ENCODE measurements around the gene CAPG. TPM values are rescaled to one million over a fixed set of nuclear protein-coding genes. Genes with fewer than 3 reads are reported as not detected.
"Not testable (repeated sequence)": the region's sequence is repeated elsewhere in the genome, so short reads cannot be mapped to it uniquely, and the experiment has no call there.

Gene CAPG
- total RNA-seq, 1 donor from 2014 or later = 701 TPM

DNA sequence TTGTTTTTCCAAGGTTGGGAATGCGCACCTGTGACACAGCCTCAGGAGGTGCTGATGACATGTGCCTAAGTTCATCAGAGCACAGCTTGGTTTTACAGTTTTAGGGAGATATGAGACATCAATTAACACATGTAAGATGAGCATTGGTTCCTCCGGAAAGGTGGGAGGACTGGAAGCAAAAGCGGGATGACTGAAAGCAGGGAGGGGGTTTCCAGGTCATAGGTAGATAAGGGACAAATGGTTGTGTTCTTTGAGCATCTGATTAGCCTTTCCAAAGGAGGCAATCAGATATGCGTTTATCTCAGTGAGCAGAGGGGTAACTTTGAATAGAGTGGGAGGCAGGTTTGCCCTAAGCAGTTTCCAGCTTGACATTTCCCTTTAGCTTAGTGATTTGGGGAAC, 26.3 kb downstream of the CAPG start:
- FAIRE-seq (no peak), DNase-seq (ENCODE audit: low read depth) (no peak)
- Histone ChIP-seq H3K27me3 (ENCODE audit: control insufficient read depth, insufficient read depth, low read length) (no peaks in the 10 kb centered on the region), H3K4me3 (ENCODE audit: low read depth, low read length) (no peak overlapping the region), H3K36me3 (ENCODE audit: control insufficient read depth, insufficient read depth, low read length) (no peaks in the 10 kb centered on the region)
- no peak for TF ChIP-seq CTCF (IDR thresholded peaks at IDR 0.05; ENCODE audit: insufficient read depth, low read length, severe bottlenecking)

DNA sequence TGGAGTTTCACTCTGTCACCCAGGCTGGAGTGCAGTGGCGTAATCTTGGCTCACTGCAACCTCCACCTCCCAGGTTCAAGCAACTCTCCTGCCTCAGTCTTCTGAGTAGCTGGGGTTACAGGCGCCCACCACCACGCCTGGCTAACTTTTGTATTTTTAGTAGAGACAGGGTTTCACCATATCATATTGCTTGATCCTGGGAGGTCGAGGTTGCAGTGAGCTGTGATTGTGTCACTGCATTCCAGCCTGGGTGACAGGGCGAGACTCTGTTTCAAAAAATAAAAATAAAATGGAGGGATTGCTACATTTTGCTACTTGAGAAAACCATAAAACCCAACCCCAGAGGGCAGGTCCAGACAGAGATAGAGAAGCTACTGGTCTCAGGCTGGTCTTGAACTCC, 27.0 kb downstream of the CAPG start:
- not testable (repeated sequence) for FAIRE-seq; H3K4me3 ChIP-seq (ENCODE audit: low read depth, low read length); H3K36me3 ChIP-seq (ENCODE audit: control insufficient read depth, insufficient read depth, low read length); H3K27me3 ChIP-seq (ENCODE audit: control insufficient read depth, insufficient read depth, low read length); DNase-seq (ENCODE audit: low read depth)

DNA sequence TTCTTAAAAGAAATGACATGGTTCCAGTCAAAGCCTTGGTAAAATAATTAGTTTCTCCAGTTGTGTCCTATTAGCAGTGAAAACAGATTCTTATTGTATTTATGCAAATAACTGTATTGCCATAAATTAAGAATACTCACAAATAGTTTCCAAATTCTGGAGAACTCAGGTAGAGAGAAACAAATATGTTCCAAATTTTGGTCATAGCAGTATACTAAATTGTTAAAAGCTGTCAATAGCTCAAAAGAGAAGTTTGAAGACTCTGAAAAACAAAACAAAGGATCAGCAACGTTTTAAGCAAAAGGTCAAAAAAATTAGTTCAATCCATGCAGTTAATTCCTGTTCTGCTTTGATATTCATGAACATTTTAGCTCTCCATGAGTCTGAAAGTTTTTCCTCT, 30.1 kb downstream of the CAPG start:
- H3K4me3 ChIP-seq (ENCODE audit: low read depth, low read length) = no peak overlapping the region
- DNase-seq (ENCODE audit: low read depth) (no peak), FAIRE-seq (no peak)
- H3K36me3 ChIP-seq (ENCODE audit: control insufficient read depth, insufficient read depth, low read length) = peaks cover 2% of the 10 kb centered on the region
- TF ChIP-seq CTCF (IDR thresholded peaks at IDR 0.05; ENCODE audit: insufficient read depth, low read length, severe bottlenecking) = no peak
- H3K27me3 ChIP-seq (ENCODE audit: control insufficient read depth, insufficient read depth, low read length) = no peaks in the 10 kb centered on the region

DNA sequence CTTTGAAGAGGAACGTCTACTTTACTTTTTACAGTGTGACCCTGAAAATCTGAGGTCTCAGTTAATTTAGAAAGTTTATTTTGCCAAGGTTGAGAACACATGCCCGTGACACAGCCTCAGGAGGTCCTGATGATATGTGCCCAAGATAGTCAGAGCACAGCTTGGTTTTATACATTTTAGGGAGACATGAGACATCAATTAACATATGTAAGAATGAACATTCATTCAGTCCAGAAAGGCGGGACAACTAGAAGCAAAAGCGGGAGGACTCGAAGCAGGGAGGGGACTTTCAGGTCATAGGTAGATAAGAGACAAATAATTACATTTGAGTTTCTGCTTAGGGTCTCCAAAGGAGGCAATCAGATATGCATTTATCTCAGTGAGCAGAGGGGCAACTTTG, 31.9 kb downstream of the CAPG start:
- Histone ChIP-seq H3K4me3 (ENCODE audit: low read depth, low read length) (no peak overlapping the region), H3K36me3 (ENCODE audit: control insufficient read depth, insufficient read depth, low read length) (peaks cover 2% of the 10 kb centered on the region), H3K27me3 (ENCODE audit: control insufficient read depth, insufficient read depth, low read length) (no peaks in the 10 kb centered on the region)
- FAIRE-seq (no peak), DNase-seq (ENCODE audit: low read depth) (no peak)
- no peak for TF ChIP-seq CTCF (IDR thresholded peaks at IDR 0.05; ENCODE audit: insufficient read depth, low read length, severe bottlenecking)

DNA sequence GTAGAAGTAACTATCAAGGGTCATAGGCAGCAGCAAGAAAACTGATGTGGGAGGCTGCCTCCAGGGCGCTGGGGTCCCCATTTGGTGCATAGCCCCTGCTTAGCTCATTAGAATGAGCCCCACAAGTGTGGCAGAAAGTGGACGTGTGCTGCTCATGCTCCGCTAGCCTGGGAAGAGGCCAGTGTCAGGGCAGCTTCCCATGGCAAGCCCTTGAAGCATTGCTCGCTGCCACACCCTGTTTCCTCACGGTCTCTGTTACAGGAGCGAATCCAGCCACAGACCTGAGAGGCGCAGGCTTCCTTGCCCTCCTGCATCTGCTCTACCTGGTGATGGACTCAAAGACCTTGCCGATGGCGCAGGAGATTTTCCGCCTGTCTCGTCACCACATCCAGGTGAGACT, 33.1 kb downstream of the CAPG start:
- FAIRE-seq (no peak), DNase-seq (ENCODE audit: low read depth) (no peak)
- H3K36me3 ChIP-seq (ENCODE audit: control insufficient read depth, insufficient read depth, low read length) = peaks cover 2% of the 10 kb centered on the region
- no peak overlapping the region for H3K4me3 ChIP-seq (ENCODE audit: low read depth, low read length)
- no peak for TF ChIP-seq CTCF (IDR thresholded peaks at IDR 0.05; ENCODE audit: insufficient read depth, low read length, severe bottlenecking)
- H3K27me3 ChIP-seq (ENCODE audit: control insufficient read depth, insufficient read depth, low read length) = no peaks in the 10 kb centered on the region

DNA sequence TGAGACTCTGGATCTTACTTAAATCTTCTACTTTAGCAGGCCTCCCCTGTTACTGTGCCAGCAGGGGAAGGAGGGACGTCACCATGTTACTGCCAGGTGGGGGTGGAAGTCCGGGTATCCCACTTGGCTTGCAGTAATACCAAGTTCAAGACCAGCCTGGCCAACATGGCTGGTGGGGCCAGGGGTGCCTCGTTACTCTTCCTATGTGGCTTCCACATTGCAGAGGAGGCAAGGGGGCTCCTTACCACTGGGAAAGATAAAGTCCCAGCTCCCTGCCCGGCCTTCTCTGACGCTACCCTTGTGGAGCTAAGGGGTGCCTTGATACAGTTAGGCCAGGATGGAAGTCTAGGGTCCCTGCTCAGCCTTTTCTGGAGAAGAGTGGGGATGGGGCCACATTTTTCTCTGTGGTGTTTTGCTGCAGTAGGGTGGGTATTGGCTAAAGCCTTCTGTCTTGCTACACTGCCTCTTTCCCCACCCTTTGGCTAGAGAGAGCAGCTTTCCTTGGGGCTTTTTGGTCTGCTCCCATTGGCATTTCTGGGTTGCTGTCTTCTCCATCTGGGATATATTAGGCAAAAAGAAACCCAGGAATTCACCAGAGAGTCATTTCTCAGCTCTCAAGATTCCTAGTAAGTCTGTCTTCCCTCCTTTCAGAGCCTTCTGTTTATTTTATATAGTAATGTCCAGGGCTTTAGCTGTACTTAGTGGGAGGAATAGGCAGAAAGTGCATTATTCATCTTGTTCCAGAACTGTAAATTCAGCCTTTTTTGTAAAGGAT, 33.7 kb downstream of the CAPG start:
- no peak for DNase-seq (ENCODE audit: low read depth)
- Histone ChIP-seq H3K4me3 (ENCODE audit: low read depth, low read length) (no peak overlapping the region), H3K27me3 (ENCODE audit: control insufficient read depth, insufficient read depth, low read length) (no peaks in the 10 kb centered on the region), H3K36me3 (ENCODE audit: control insufficient read depth, insufficient read depth, low read length) (peaks cover 2% of the 10 kb centered on the region)
- TF ChIP-seq CTCF (IDR thresholded peaks at IDR 0.05; ENCODE audit: insufficient read depth, low read length, severe bottlenecking) = no peak
- FAIRE-seq = no peak

Data from bronchial epithelial cell (primary cell).